SU-DHL-6 (cell line): ENCODE results near the gene TSHZ2.

Source experiments
- H2AFZ ChIP-seq: fragments of 200-600 bp; sonication (generic); 2 replicates; pipeline ENCODE4 v1.6.1; 2014; ENCODE audit warnings: low read depth, mild to moderate bottlenecking, moderate library complexity, mixed read lengths, antibody characterized with exemption, low read length; ENCODE audit not compliant: severe bottlenecking
- H3F3A ChIP-seq: fragments of 200-600 bp; shearing (Covaris generic); 2 replicates; pipeline ENCODE4 v1.6.0; 2016; ENCODE audit warnings: antibody characterized with exemption, mild to moderate bottlenecking; ENCODE audit not compliant: insufficient read depth
- H3K27ac ChIP-seq: fragments of 200-600 bp; sonication (generic); 2 replicates; pipeline ENCODE4 v1.5.1; 2016; ENCODE audit warnings: low read depth, mild to moderate bottlenecking, low read length, moderate library complexity, mixed read lengths
- H3K27me3 ChIP-seq: fragments of 200-600 bp; sonication (generic), shearing (Covaris generic); 2 replicates; pipeline ENCODE4 v1.6.0; 2014; ENCODE audit warnings: mild to moderate bottlenecking, low read length
- H3K36me3 ChIP-seq: fragments of 200-600 bp; sonication (generic); 2 replicates; pipeline ENCODE4 v1.6.1; 2014; ENCODE audit warnings: mild to moderate bottlenecking, low read length, mixed read lengths
- H3K4me2 ChIP-seq: fragments of 300-600, 200-600 bp; shearing (Covaris generic), sonication (generic); 2 replicates; pipeline ENCODE4 v1.6.0; 2014; ENCODE audit warnings: low read length, low read depth, mild to moderate bottlenecking; ENCODE audit not compliant: poor library complexity, severe bottlenecking
- H3K4me3 ChIP-seq: fragments of 200-600 bp; sonication (generic); 2 replicates; pipeline ENCODE4 v1.5.1; 2014; ENCODE audit warnings: antibody characterized with exemption, low read length, mild to moderate bottlenecking, mixed read lengths; ENCODE audit not compliant: insufficient read depth, poor library complexity, severe bottlenecking
- H3K79me2 ChIP-seq: fragments of 200-600 bp; sonication (generic); 2 replicates; pipeline ENCODE4 v1.6.1; 2014; ENCODE audit warnings: mild to moderate bottlenecking, low read length, moderate library complexity; ENCODE audit not compliant: insufficient read depth
- H3K9ac ChIP-seq: fragments of 200-600 bp; sonication (generic); 2 replicates; pipeline ENCODE4 v1.7.0; 2014; ENCODE audit warnings: mild to moderate bottlenecking, low read length
- H3K9me2 ChIP-seq: fragments of 200-600 bp; sonication (generic); replicated peaks from 2 replicates; pipeline ENCODE4 v1.6.1; 2014; ENCODE audit warnings: low read length; ENCODE audit not compliant: insufficient read depth
- H3K9me3 ChIP-seq: fragments of 200-600 bp; sonication (generic); 2 replicates; pipeline ENCODE4 v1.6.1; 2014; ENCODE audit warnings: low read length, mixed read lengths; ENCODE audit not compliant: insufficient read depth
- H4K20me1 ChIP-seq: fragments of 200-600 bp; sonication (generic); 2 replicates; pipeline ENCODE4 v1.6.1; 2014; ENCODE audit warnings: low read depth, mild to moderate bottlenecking, antibody characterized with exemption, low read length, moderate library complexity, mixed read lengths
- CTCF ChIP-seq: fragments of 200-600 bp; sonication (generic); IDR thresholded peaks from one replicate; pipeline ENCODE4 v1.5.1; 2017; ENCODE audit warnings: antibody characterized with exemption, mild to moderate bottlenecking, low read length, moderate library complexity; ENCODE audit not compliant: insufficient read depth, poor library complexity, severe bottlenecking
- EZH2phosphoT487 ChIP-seq: fragments of 200-600 bp; sonication (generic), shearing (Covaris generic); conservative IDR thresholded peaks from 2 replicates; pipeline ENCODE4 v1.6.1; 2018; ENCODE audit warnings: mild to moderate bottlenecking, antibody characterized with exemption, low read length, moderate library complexity, mixed read lengths

Gene TSHZ2

GRCh38 chr20:53445321-53445731 lies 473.2 kb downstream of the TSHZ2 start:
- Histone ChIP-seq H2AFZ (no peak overlapping the region), H4K20me1 (no peaks in the 10 kb centered on the region), H3K27me3 (no peaks in the 10 kb centered on the region), H3K9ac (no peak overlapping the region), H3F3A (no peaks in the 10 kb centered on the region), H3K4me3 (no peak overlapping the region), H3K9me3 (peaks cover 12% of the 10 kb centered on the region; the same call in 1 of the 2 replicates), H3K9me2 (no peaks in the 10 kb centered on the region), H3K79me2 (no peaks in the 10 kb centered on the region), H3K4me2 (no peak overlapping the region), H3K27ac (no peak overlapping the region), H3K36me3 (no peaks in the 10 kb centered on the region)
- TF ChIP-seq CTCF: no peak
- no peak for TF ChIP-seq EZH2phosphoT487

GRCh38 chr20:53445932-53446331 lies 473.8 kb downstream of the TSHZ2 start:
- TF ChIP-seq CTCF: no peak
- TF ChIP-seq EZH2phosphoT487: no peak

GRCh38 chr20:53447316-53447715 lies 475.2 kb downstream of the TSHZ2 start:
- no peak overlapping the region for H2AFZ ChIP-seq
- H3F3A ChIP-seq: no peaks in the 10 kb centered on the region
- H3K9me2 ChIP-seq: no peaks in the 10 kb centered on the region
- H3K4me3 ChIP-seq: no peak overlapping the region
- H3K27me3 ChIP-seq: no peaks in the 10 kb centered on the region
- H3K9me3 ChIP-seq: peaks cover 12% of the 10 kb centered on the region; the same call in 1 of the 2 replicates
- H3K9ac ChIP-seq: no peak overlapping the region
- TF ChIP-seq EZH2phosphoT487: no peak
- TF ChIP-seq CTCF: no peak
- H3K79me2 ChIP-seq: no peaks in the 10 kb centered on the region
- H3K4me2 ChIP-seq: no peak overlapping the region
- no peaks in the 10 kb centered on the region for H3K36me3 ChIP-seq
- H4K20me1 ChIP-seq: no peaks in the 10 kb centered on the region
- no peak overlapping the region for H3K27ac ChIP-seq

More at GRCh38 chr20:53445932-53446331, 473.8 kb downstream of the TSHZ2 start:
- H3K36me3 ChIP-seq: no peaks in the 10 kb centered on the region
- H3K4me2 ChIP-seq: no peak overlapping the region
- no peak overlapping the region for H2AFZ ChIP-seq
- H3K79me2 ChIP-seq: no peaks in the 10 kb centered on the region
- H3F3A ChIP-seq: no peaks in the 10 kb centered on the region
- H3K4me3 ChIP-seq: no peak overlapping the region
- no peaks in the 10 kb centered on the region for H4K20me1 ChIP-seq
- H3K9me3 ChIP-seq: peaks cover 12% of the 10 kb centered on the region; the same call in 1 of the 2 replicates
- H3K27ac ChIP-seq: no peak overlapping the region
- no peaks in the 10 kb centered on the region for H3K9me2 ChIP-seq
- H3K27me3 ChIP-seq: no peaks in the 10 kb centered on the region
- H3K9ac ChIP-seq: no peak overlapping the region

GRCh38 chr20:53448426-53448825 lies 476.3 kb downstream of the TSHZ2 start:
- Histone ChIP-seq H4K20me1 (no peaks in the 10 kb centered on the region), H3K9ac (no peak overlapping the region), H3K9me2 (no peaks in the 10 kb centered on the region), H3F3A (no peaks in the 10 kb centered on the region), H3K4me3 (no peak overlapping the region), H3K27me3 (no peaks in the 10 kb centered on the region), H3K4me2 (no peak overlapping the region), H3K27ac (no peak overlapping the region), H3K36me3 (no peaks in the 10 kb centered on the region), H3K79me2 (no peaks in the 10 kb centered on the region), H2AFZ (no peak overlapping the region), H3K9me3 (peaks cover 12% of the 10 kb centered on the region; the same call in 1 of the 2 replicates)
- TF ChIP-seq EZH2phosphoT487 (no peak), CTCF (no peak)
